ENCODE data around the gene PABPC1L. TPM values are rescaled to one million over a fixed set of nuclear protein-coding genes. Genes with fewer than 3 reads are reported as not detected.

The PABPC1L gene
- total RNA-seq, 1 experiment from 2014 or later, result 83.5 TPM

GRCh38 chr20:44931911-44932310, 22.1 kb downstream of the PABPC1L start:
- Histone ChIP-seq H3K56ac (ENCODE audit: insufficient read length, low read depth, low read length) (no peak overlapping the region), H2AFZ (ENCODE audit: low read length) (no peak overlapping the region), H4K20me1 (ENCODE audit: control insufficient read depth, insufficient read depth, insufficient read length) (no peaks in the 10 kb centered on the region), H3K27me3 (ENCODE audit: insufficient read depth, low read length) (no peaks in the 10 kb centered on the region), H2BK20ac (ENCODE audit: low read depth, low read length, poor library complexity, severe bottlenecking) (no peak overlapping the region), H3K23ac (ENCODE audit: insufficient read length, low read depth, low read length) (no peak overlapping the region), H3K4ac (ENCODE audit: low read depth, low read length) (no peak overlapping the region), H4K8ac (replicated peaks; ENCODE audit: insufficient read length, low read depth, low read length) (no peak overlapping the region), H3K79me1 (ENCODE audit: insufficient read depth, low read depth, low read length, poor library complexity, severe bottlenecking) (no peaks in the 10 kb centered on the region), H3T11ph (ENCODE audit: low read length) (no peak overlapping the region), H2BK12ac (ENCODE audit: insufficient read length, low read depth, low read length) (no peak overlapping the region), H3K4me2 (ENCODE audit: insufficient read depth, insufficient read length, low read length) (no peak overlapping the region), H3K9ac (ENCODE audit: extremely low read depth, insufficient read length, low read length) (no peak overlapping the region), H2BK120ac (ENCODE audit: low read depth, low read length, poor library complexity, severe bottlenecking) (no peak overlapping the region), H3K27ac (ENCODE audit: insufficient read length, low read depth, low read length) (no peak overlapping the region), H3K9me3 (ENCODE audit: control insufficient read depth, low read depth, low read length) (no peaks in the 10 kb centered on the region), H3K14ac (ENCODE audit: insufficient read depth, low read length) (no peak overlapping the region), H4K5ac (ENCODE audit: insufficient read length, low read depth, low read length) (no peak overlapping the region), H4K91ac (ENCODE audit: insufficient read length, low read depth, low read length) (no peak overlapping the region), H2BK15ac (ENCODE audit: low read depth, low read length) (no peak overlapping the region), H3K79me2 (ENCODE audit: insufficient read depth, low read length) (no peaks in the 10 kb centered on the region), H3K18ac (ENCODE audit: insufficient read length, low read depth, low read length) (no peak overlapping the region), H3K4me1 (ENCODE audit: insufficient read depth, low read length) (no peaks in the 10 kb centered on the region; the same call in 1 of the 2 replicates), H2AK5ac (ENCODE audit: insufficient read length, low read length) (no peak overlapping the region), H3K23me2 (ENCODE audit: insufficient read length, low read depth, low read length, poor library complexity, severe bottlenecking) (no peaks in the 10 kb centered on the region), H2BK5ac (ENCODE audit: insufficient read length, low read length) (no peak overlapping the region)
- no peaks in the 10 kb centered on the region for H3K4me1 Mint-ChIP-seq
- H3K9me3 Mint-ChIP-seq, result no peaks in the 10 kb centered on the region
- DNase-seq, result no peak
- H3K4me3 Mint-ChIP-seq, result no peak overlapping the region
- no peak for TF ChIP-seq CTCF (conservative IDR thresholded peaks at IDR 0.05)
- no peaks in the 10 kb centered on the region for H3K27me3 Mint-ChIP-seq (ENCODE audit: low read depth)
- H3K36me3 Mint-ChIP-seq (ENCODE audit: insufficient read depth in 1 of 3, low read depth in 3 of 3), result peaks cover 21 to 68% (median 46%) of the 10 kb centered on the region in 3 experiments; a peak in 6 of 7 replicates
- no CpG with 5 or more reads among the region's 3 CpGs for WGBS (ENCODE audit: extremely low coverage, insufficient read length, low lambda C conversion rate)
- 0 out of 7 replicates have a peak overlapping the region, but pooled peaks of 1 of the 3 experiments have one; percentile 21 for H3K27ac Mint-ChIP-seq
